ENCODE data around the gene KRT28.

The KRT28 gene, protein sequence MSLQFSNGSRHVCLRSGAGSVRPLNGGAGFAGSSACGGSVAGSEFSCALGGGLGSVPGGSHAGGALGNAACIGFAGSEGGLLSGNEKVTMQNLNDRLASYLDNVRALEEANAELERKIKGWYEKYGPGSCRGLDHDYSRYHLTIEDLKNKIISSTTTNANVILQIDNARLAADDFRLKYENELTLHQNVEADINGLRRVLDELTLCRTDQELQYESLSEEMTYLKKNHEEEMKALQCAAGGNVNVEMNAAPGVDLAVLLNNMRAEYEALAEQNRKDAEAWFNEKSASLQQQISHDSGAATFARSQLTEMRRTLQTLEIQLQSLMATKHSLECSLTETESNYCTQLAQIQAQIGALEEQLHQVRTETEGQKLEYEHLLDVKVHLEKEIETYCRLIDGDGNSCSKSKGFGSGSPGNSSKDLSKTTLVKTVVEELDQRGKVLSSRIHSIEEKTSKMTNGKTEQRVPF

GRCh38 chr17:40799859-40800258 is at the start of gene KRT28:
KRT28 (minus strand) TSS chr17:40799959; CDS start chr17:40799893, 66 bp downstream.
- DNase-seq (ENCODE audit: low read depth in 2 of 2): no peak

DNA sequence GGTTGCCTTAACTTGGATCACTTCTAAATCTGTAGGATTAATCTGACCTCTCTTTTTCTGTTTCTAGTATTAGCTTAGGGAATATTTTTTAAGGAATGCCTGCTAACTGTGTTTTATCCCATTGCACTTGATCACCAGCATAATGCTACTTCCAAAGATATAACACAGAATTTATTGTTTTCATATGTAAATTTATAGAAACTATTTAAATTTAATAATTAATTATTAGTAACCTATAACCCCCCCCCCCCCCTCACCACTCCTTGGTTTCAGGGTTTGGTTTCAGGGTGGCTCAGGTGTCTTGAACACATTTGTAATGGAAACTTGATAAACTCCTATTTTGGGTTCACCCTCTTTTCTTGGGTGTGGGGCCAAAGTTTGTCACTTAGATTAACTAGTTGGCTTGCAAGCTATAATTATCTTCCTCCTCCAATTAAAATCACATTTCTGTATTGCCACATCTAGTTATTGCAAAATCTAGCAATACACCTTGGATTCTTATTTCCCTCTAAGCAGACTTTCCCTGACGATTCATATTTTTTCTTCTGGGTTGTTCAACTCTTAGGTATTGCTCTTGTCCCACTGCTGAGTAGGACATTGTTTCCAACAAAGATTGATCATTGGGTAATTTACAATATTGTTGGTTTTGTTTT is 49.0 kb upstream of the KRT28 start:
- no peak for DNase-seq (ENCODE audit: low read depth in 2 of 2)

DNA sequence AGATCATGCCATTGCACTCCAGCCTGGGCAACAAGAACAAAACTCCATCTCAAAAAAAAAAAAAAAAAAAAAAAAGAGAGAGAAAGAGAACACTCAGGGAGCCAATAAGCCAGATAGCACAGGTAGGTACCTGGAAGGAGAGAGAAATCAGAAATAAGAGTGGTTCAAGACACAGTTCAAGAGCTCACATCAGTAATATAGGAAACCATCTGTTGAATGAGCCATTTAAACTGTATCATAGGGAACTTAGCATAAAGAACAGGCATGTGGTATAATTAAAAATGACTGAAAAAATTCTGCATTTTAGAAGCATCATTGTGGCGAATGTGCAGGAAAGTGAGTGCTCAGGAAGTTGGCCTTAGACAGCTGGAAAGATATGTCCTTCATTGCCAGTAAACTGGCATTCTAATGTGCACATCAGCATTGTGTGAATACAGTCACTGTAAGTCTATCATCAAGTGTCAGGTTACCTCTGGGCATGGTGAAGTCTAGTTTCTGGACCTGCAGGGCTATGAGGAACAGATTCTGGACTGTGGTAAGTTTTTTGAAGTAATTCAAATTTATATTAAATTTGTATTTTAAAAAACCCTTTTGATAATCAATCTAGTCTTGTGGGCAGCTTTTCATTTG is 46.9 kb upstream of the KRT28 start:
- no peak for DNase-seq (ENCODE audit: low read depth in 2 of 2)

DNA sequence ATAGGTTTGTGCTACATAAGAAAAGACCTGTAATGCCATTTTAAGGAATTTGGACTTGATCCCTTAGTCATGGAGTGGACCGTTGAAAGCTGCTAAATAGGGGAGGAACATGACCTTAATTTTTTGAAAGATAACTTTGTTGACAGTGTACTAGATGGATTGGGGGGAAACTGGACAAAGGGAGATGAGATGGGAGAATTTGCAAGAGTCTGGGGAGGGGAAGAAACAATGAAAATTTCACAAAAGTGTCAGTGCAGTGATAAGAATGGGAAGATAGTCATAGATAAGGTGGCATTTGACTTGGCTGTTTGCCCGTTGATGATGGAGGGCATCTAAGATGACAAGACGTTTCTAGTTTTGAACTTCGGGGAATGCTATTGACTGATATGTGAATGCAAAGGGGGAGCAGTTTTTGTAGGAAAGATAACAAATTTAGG is 44.9 kb upstream of the KRT28 start:
- DNase-seq (ENCODE audit: low read depth in 2 of 2): no peak

GRCh38 chr17:40843242-40843641 is 43.5 kb upstream of the KRT28 start:
- DNase-seq (ENCODE audit: low read depth in 2 of 2): no peak

GRCh38 chr17:40841246-40841645 is 41.5 kb upstream of the KRT28 start:
- DNase-seq (ENCODE audit: low read depth in 2 of 2): no peak

DNA sequence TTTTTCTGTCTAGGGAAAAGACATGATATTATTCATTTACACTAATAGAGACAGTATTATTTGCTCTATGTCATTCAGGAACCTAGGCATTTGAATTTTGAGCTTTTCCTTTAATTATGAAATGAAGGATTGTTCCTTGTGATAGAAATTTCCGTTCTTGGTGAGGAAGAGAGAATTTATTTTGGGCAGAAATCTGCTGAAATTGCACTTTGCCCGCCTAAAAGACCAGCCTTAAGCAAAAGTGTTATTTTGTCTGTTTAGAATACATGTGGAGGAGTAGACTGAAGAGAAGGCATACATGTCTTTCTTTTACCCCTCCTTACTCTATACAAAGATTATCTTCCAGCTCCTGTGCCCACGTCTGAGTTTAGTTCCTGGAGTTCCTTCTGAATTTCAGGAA is 39.4 kb upstream of the KRT28 start:
- no peak for DNase-seq (ENCODE audit: low read depth in 2 of 2)

- no peak for DNase-seq (ENCODE audit: low read depth in 2 of 2)
These were observed 36.3 kb upstream of the KRT28 start for GRCh38 chr17:40836020-40836419.

GRCh38 chr17:40833882-40834281 is 34.1 kb upstream of the KRT28 start:
- DNase-seq (ENCODE audit: low read depth in 2 of 2): no peak

DNA sequence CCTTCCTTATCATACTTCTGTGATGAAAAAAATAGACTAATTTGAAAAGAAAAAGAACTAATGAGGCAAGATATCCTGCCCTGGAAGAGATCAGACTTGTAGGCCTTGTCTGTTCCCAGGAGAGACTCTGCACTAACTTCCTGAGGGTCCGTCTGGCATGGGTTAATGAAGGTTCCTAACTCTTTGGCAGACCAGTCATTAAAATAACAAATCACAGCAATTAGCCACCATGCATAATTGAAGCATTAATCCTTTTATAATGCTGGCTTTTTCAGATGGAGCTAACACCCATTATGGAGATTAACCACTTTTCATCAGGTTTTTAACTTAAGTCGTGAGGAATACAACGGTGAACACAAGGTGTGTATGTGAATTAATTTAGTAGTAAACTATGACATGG is 33.1 kb upstream of the KRT28 start:
- DNase-seq (ENCODE audit: low read depth in 2 of 2): no peak

GRCh38 chr17:40830085-40830776 is 30.5 kb upstream of the KRT28 start:
- DNase-seq (ENCODE audit: low read depth in 2 of 2): no peak

GRCh38 chr17:40828454-40829044 is 28.8 kb upstream of the KRT28 start:
- DNase-seq (ENCODE audit: low read depth in 2 of 2): no peak

GRCh38 chr17:40827746-40828453 is 28.1 kb upstream of the KRT28 start:
- no peak for DNase-seq (ENCODE audit: low read depth in 2 of 2)

GRCh38 chr17:40825599-40825998 is 25.8 kb upstream of the KRT28 start:
- no peak for DNase-seq (ENCODE audit: low read depth in 2 of 2)

GRCh38 chr17:40824015-40824832 is 24.5 kb upstream of the KRT28 start:
- DNase-seq (ENCODE audit: low read depth in 2 of 2): no peak

DNA sequence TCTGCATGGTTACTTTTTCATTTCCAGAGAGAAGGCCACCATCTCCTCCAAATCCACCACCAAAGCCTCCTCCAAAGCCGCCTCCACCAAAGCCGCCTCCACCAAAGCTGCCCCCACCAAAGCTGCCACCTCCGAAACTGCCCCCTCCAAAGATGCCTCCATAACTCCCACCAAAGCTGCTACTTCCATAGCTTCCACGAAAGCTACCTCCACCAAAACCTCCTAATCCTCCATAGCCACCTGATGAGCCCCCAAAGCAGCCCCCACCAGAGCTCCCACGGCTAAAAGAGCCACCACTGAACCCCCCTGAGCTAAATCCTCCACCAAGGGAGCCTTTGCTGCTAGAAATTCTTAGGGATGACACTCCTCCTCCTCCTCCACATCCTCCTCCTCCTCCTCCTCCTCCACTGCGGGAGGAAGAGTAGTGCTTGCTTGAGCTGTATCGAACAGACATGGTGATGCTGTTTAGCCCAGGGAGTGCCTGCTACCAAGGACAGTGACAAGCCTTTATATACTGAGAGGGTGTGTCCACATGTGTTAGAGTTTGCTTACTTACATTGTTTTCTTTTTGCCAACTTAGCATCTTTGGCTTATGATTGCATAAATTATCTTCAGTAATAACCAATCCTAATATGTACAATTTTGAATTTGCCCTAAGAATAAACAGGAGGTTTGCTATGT is 22.5 kb upstream of the KRT28 start, which contains the start of gene KRT10:
Gene KRT10 (minus strand): TSS at position 483 of the 681 bp plus-strand sequence. CDS start 29 bp downstream, at position 454.
- no peak for DNase-seq (ENCODE audit: low read depth in 2 of 2)

DNA sequence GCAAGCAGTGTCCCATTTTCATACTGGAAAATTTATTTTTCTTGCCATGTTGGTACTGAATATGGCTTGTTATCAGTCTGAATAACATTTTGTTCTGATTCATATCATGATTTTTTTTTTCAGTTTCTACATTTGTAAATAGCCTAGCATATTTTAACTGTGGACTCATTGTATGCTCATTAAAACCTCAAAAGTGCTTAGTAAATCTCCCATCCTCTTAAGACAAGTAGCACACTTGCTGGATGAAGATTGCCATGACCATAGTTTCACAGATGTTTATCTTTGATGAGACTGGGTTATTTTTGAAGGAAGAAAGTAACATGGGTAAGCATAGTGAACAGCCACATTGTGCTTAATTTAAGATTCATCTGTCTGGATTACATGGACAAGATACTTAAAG is 21.8 kb upstream of the KRT28 start:
- no peak for DNase-seq (ENCODE audit: low read depth in 2 of 2)

DNA sequence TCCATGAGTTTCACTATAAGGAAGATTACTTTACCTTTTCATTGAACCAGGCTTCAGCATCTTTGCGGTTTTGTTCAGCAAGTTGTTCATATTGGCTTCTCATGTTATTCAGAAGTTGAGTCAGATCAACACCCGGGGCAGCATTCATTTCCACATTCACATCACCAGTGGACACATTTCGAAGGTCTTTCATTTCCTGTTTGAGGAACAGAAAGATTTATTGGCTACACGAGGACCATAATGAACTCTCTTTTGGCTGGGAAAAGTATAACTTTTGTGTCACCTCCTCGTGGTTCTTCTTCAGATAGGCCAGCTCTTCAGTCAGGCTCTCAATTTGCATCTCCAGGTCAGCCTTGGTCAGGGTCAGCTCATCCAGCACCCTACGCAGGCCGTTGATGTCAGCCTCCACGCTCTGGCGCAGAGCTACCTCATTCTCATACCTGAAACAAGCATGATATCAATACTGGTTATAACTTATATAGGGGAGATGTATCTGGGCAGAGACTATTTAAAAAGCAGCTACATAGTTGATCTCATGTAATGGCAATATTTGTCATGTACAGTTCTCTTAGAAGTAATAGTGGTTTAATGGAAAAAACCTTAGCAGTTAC is 20.6 kb upstream of the KRT28 start:
- DNase-seq (ENCODE audit: low read depth in 2 of 2): no peak

DNA sequence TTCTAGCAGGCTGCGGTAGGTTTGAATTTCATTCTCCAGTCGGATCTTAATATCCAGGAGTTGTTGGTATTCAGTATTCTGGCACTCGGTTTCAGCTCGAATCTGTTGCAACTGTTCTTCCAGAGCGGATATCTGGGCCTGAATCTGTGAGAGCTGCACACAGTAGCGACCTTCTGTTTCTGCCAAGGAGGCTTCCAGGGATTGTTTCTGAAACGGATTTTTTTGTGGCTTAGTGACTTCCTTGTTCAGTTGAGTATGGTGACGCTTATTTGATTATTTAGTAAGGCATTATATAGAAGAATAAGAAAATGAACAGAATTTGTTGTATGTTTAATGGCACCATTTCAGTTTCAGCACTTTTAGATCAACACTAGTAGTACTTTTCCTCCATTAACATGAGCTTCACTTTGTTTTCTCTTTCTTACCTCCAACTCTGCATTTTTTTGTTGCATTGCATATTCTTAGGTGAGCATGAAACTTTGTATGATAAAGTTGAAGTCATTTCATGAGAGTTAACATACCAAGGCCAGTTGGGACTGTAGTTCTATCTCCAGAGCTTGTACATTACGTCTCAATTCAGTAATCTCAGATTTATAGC is 19.9 kb upstream of the KRT28 start:
- no peak for DNase-seq (ENCODE audit: low read depth in 2 of 2)
